22Rv1 (cell line): ENCODE data around the gene GNG4.

ENCODE experiments used
- ZFX ChIP-seq: fragments of 450-650 bp; IDR thresholded peaks from 2 replicates; pipeline ENCODE4 v1.6.1; 2017; ENCODE audit warnings: antibody characterized with exemption, borderline replicate concordance
- TF ChIP-seq, protein P1 (sequence below): fragments of 450-650 bp; IDR thresholded peaks from 2 replicates; pipeline ENCODE4 v1.5.1; 2017; ENCODE audit warnings: mild to moderate bottlenecking

DNA sequence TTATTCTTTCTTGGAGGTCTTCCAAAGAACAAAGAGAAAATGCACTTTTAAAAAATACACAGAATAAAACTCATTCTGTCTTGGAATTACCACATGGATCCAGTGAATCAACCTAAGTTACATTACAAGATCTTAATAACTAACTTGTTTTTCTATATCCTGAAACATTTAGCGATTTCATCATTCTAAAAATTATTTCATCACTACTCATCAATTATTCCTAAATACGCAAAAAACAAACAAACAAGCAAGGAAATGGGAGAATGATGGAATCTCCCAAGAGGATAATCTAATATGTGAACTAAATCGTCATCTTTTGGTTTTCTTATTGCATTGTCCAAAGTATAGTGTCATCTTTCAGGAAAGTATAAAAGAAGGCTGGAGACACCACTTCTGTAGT is 38.5 kb upstream of the GNG4 start:
- TF ChIP-seq, protein P1, sequence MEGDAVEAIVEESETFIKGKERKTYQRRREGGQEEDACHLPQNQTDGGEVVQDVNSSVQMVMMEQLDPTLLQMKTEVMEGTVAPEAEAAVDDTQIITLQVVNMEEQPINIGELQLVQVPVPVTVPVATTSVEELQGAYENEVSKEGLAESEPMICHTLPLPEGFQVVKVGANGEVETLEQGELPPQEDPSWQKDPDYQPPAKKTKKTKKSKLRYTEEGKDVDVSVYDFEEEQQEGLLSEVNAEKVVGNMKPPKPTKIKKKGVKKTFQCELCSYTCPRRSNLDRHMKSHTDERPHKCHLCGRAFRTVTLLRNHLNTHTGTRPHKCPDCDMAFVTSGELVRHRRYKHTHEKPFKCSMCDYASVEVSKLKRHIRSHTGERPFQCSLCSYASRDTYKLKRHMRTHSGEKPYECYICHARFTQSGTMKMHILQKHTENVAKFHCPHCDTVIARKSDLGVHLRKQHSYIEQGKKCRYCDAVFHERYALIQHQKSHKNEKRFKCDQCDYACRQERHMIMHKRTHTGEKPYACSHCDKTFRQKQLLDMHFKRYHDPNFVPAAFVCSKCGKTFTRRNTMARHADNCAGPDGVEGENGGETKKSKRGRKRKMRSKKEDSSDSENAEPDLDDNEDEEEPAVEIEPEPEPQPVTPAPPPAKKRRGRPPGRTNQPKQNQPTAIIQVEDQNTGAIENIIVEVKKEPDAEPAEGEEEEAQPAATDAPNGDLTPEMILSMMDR: no peak
- TF ChIP-seq ZFX: no peak
